Neutrophil (primary cell): ENCODE measurements around the gene ZNF384.

Experiments
- H3K27ac ChIP-seq: fragments of 200-600 bp; sonication (generic); 2 replicates; pipeline ENCODE4 v1.5.1; 2016; ENCODE audit warnings: mild to moderate bottlenecking, moderate library complexity
- H3K27me3 ChIP-seq: fragments of 200-600 bp; sonication (generic); 2 replicates; pipeline ENCODE4 v1.6.0; 2016; ENCODE audit warnings: mild to moderate bottlenecking
- H3K36me3 ChIP-seq: fragments of 200-600 bp; sonication (generic); 2 replicates; pipeline ENCODE4 v1.5.1; 2017
- H3K4me1 ChIP-seq, 2 experiments: fragments of 200-600 bp in 1 of 2; sonication (generic) in 1 of 2; 1 replicate in 1 of 2; 2 replicates in 1 of 2; pipeline versions ENCODE4 v1.5.1 to v1.6.1; 2013 to 2016; ENCODE audit warnings: low read depth in 1 of 2, low read length in 1 of 2, mild to moderate bottlenecking in 1 of 2, moderate library complexity in 1 of 2; ENCODE audit not compliant: control insufficient read depth in 1 of 2, insufficient read depth in 1 of 2
- H3K4me3 ChIP-seq, 2 experiments: fragments of 200-600 bp in 1 of 2; sonication (generic) in 1 of 2; 1 replicate in 1 of 2; 2 replicates in 1 of 2; pipeline ENCODE4 v1.5.1; 2013 to 2016; ENCODE audit warnings: low read depth in 1 of 2, low read length in 1 of 2, mild to moderate bottlenecking in 1 of 2, moderate library complexity in 1 of 2
- H3K9me3 ChIP-seq: fragments of 200-600 bp; sonication (generic); 2 replicates; pipeline ENCODE4 v1.5.1; 2016
- CTCF ChIP-seq: fragments of 200-600 bp; sonication (generic); IDR thresholded peaks from 2 replicates; pipeline ENCODE4 v1.5.1; 2016; ENCODE audit warnings: antibody characterized with exemption

ZNF384 gene

GRCh38 chr12:6729186-6729585, 40.0 kb upstream of the ZNF384 start:
- H3K27ac ChIP-seq: no peak overlapping the region
- no peaks in the 10 kb centered on the region for H3K27me3 ChIP-seq
- no peaks in the 10 kb centered on the region for H3K9me3 ChIP-seq
- peaks cover 12 to 13% of the 10 kb centered on the region in 2 experiments for H3K4me1 ChIP-seq
- H3K4me3 ChIP-seq: no peak overlapping the region
- peaks cover 62% of the 10 kb centered on the region for H3K36me3 ChIP-seq
- no peak for TF ChIP-seq CTCF

GRCh38 chr12:6725350-6725749, 36.2 kb upstream of the ZNF384 start:
- Histone ChIP-seq H3K9me3 (no peaks in the 10 kb centered on the region), H3K36me3 (peaks cover 31% of the 10 kb centered on the region), H3K27ac (peak overlapping the region; percentile 98), H3K4me3 (no peak overlapping the region), H3K27me3 (no peaks in the 10 kb centered on the region), H3K4me1 (peaks cover 18 to 21% of the 10 kb centered on the region in 2 experiments)
- TF ChIP-seq CTCF: no peak

- no peak for TF ChIP-seq CTCF
- Histone ChIP-seq H3K27me3 (no peaks in the 10 kb centered on the region), H3K4me3 (peak overlapping the region; percentile 67 to 81), H3K9me3 (no peaks in the 10 kb centered on the region), H3K27ac (peak overlapping the region; percentile 98), H3K36me3 (peaks cover 21% of the 10 kb centered on the region), H3K4me1 (peaks cover 18 to 21% of the 10 kb centered on the region in 2 experiments)
These were observed 35.2 kb upstream of the ZNF384 start for GRCh38 chr12:6724409-6724797.

GRCh38 chr12:6723607-6724408, 34.6 kb upstream of the ZNF384 start, which contains the start of gene COPS7A:
Gene COPS7A (plus strand): TSS chr12:6724046. CDS start chr12:6724657, 611 bp downstream.
- Histone ChIP-seq H3K27me3 (no peaks in the 10 kb centered on the region), H3K36me3 (peaks cover 15% of the 10 kb centered on the region), H3K4me3 (peak within 1 kb of the TSS; percentile 67 to 81), H3K27ac (peak within 1 kb of the TSS; percentile 98), H3K4me1 (peaks cover 18 to 21% of the 10 kb centered on the region in 2 experiments), H3K9me3 (no peaks in the 10 kb centered on the region)
- TF ChIP-seq CTCF: peak; percentile 44

- peaks cover 6% of the 10 kb centered on the region for H3K36me3 ChIP-seq
- H3K9me3 ChIP-seq: no peaks in the 10 kb centered on the region
- TF ChIP-seq CTCF: no peak
- no peaks in the 10 kb centered on the region for H3K27me3 ChIP-seq
- H3K27ac ChIP-seq: peak overlapping the region; percentile 98
- H3K4me3 ChIP-seq: peak overlapping the region in 1 of 2 experiments; percentile 67
- H3K4me1 ChIP-seq: peaks cover 18 to 21% of the 10 kb centered on the region in 2 experiments
These were observed 33.7 kb upstream of the ZNF384 start for GRCh38 chr12:6722863-6723262.
